Lower leg skin (tissue), 4 donors: ENCODE data around the gene TTBK1. TPM values are rescaled to one million over a fixed set of nuclear protein-coding genes. Genes with fewer than 3 reads are reported as not detected.

Experiments used
- DNase-seq, 2 donors: peaks; one replicate each; pipeline ENCODE4 v3.0.0-alpha.2; 2019; ENCODE audit warnings: low spot score in 2 of 2
- H3K4me3 ChIP-seq: fragments of 200-600 bp; sonication (generic); 2 replicates; pipeline ENCODE4 v1.5.1; 2017; ENCODE audit warnings: mild to moderate bottlenecking, low read depth; ENCODE audit not compliant: poor library complexity, severe bottlenecking
- CTCF ChIP-seq, 3 donors: fragments of 450-650 bp; IDR thresholded peaks; one replicate each; pipeline ENCODE4 v1.5.1; 2016; ENCODE audit warnings: antibody characterized with exemption in 3 of 3, mild to moderate bottlenecking in 3 of 3, moderate library complexity in 2 of 3
- POLR2A ChIP-seq, 2 donors: fragments of 450-650 bp; IDR thresholded peaks; one replicate each; pipeline ENCODE4 v1.6.1; 2016 to 2017; ENCODE audit warnings: antibody characterized with exemption in 2 of 2, mild to moderate bottlenecking in 1 of 2, moderate library complexity in 1 of 2
- WGBS, 2 donors: methylation state at CpG; one replicate each; pipeline ENCODE4 v1.1.5; 2018; 5-methylcytosine and 5-hydroxymethylcytosine counted together
- intact Hi-C: fragments of 100-400 bp; cut with DNase I; formaldehyde crosslinking; loops from one replicate; pipeline ENCODE4 v1.15.0; 2023; ENCODE audit warnings: low total_unique reads
- total RNA-seq, 4 donors: library from RNA; depleted of rRNA; stranded (reverse); fragments of >200 nt; gene quantifications; one replicate each; pipeline ENCODE4 v1.1.0, GENCODE V29; 2016

TTBK1 gene
- total RNA-seq, 4 donors from 2014 or later = 0.08 TPM; not detected in 3

DNA sequence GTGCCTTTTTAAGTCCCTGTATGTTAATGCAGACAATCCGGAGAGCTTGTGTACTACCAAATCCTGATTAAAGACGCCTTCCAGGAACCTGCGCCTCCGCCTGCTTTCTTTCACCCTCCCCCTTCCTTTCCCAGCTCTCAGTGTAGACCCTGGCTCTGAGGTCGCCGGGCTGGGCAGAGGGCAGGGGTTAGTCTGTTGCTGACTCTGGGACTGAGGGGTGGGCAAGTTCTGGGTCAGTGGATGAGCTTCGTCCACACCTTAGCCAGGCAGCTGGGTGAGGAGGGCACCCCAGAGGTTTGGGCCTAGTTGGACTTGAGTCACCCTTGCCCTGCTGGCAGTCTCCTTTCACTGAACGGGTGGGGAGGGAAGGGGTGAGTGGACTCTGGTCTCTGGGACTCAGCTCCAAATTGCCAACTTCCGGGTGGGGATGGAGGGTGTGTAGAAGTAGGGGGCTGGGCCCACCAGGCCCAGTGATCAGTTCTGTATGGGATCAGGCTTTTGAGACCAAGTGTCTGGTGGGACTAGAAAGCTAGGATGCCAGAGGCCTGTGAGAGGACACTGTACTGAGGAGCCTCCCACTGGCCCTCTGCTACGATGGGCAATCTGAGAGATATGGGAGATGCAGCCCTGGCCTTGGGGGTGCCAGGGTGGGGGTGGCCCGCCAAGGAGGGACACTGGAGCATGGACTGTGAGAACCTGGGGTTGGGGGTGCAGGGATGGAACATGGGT lies 33.5 kb downstream of the TTBK1 start:
- intact Hi-C loops = no loop called here
- TF ChIP-seq POLR2A (IDR thresholded peaks at IDR 0.05) (no peak), CTCF (IDR thresholded peaks at IDR 0.05) (no peak)
- DNase-seq = no peak
- H3K4me3 ChIP-seq = no peak overlapping the region
- WGBS, 2 donors = 87 to 89% methylated on average over 11 of the region's 11 CpGs

GRCh38 chr6:43277306-43277642 lies 34.0 kb downstream of the TTBK1 start:
- WGBS, 2 donors = 85 to 87% methylated on average over 6 of the region's 6 CpGs
- no peak overlapping the region for H3K4me3 ChIP-seq
- TF ChIP-seq CTCF (IDR thresholded peaks at IDR 0.05) = no peak
- TF ChIP-seq POLR2A (IDR thresholded peaks at IDR 0.05) = no peak
- intact Hi-C loops = no loop called here
- DNase-seq = no peak

- no peak for DNase-seq
- 74 to 79% methylated on average over 12 to 13 of the region's 13 CpGs for WGBS, 2 donors
- no peak for TF ChIP-seq POLR2A (IDR thresholded peaks at IDR 0.05)
- no peak for TF ChIP-seq CTCF (IDR thresholded peaks at IDR 0.05)
- no peak overlapping the region for H3K4me3 ChIP-seq
- intact Hi-C loops = no loop called here
Measured at GRCh38 chr6:43277643-43278523, 34.6 kb downstream of the TTBK1 start.

DNA sequence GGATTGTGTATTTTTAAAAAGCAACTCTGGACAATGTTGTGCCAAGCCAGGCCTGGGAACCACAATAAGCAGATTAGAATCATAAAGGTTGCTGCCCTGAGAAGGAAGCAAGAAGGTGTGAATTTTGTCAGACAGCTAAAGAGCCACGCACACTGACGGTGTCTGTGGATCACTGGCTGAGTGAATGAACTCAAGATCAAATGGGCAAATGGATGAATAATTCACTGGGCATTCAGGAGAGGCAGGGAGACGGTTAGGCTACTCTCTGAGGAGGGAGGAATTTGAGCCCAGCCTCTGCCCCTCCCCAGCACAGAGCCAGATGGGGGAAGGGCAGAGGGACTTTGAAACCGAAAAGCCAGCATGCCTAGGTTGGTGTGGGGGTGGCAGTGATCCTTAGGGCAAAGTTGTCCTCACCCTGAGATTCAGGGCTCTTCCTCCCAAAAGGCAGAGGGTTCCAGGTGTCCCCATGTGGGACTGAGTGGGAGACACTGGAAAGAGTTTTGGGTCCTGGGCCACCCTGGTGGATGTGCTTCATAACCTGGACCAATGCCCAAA lies 35.3 kb downstream of the TTBK1 start:
- TF ChIP-seq POLR2A (IDR thresholded peaks at IDR 0.05) (no peak), CTCF (IDR thresholded peaks at IDR 0.05) (no peak)
- 63 to 79% methylated on average over 4 of the region's 4 CpGs for WGBS, 2 donors
- intact Hi-C loops = no loop called here
- DNase-seq = no peak
- no peak overlapping the region for H3K4me3 ChIP-seq

- TF ChIP-seq CTCF (IDR thresholded peaks at IDR 0.05) (no peak), POLR2A (IDR thresholded peaks at IDR 0.05) (no peak)
- intact Hi-C loops = no loop called here
- WGBS, 2 donors = 68 to 74% methylated on average over 2 of the region's 2 CpGs
- no peak for DNase-seq
- H3K4me3 ChIP-seq = no peak overlapping the region
Measured at GRCh38 chr6:43280234-43280633, 37.0 kb downstream of the TTBK1 start.
